IMR-90 (cell line): ENCODE data around the gene HMBS. TPM values are rescaled to one million over a fixed set of nuclear protein-coding genes. Genes with fewer than 3 reads are reported as not detected.

ENCODE experiments used
- ATAC-seq: fragments of 200-7000 bp; cut with Tn5 transposase; 2 replicates; pipeline ENCODE4 v1.9.1; 2020; ENCODE audit warnings: low read depth, mild to moderate bottlenecking, moderate library complexity
- BruUV-seq: library from RNA; stranded (reverse); fragments of 400-500 nt; replicated peaks from 2 replicates; lab custom pipeline; 2021; lab: Mats Ljungman, UMichigan
- CTCF ChIA-PET: fragments of 300-600 bp; formaldehyde crosslinking; extraction: SDS; loops from one replicate; lab custom pipeline; 2021; ENCODE audit warnings: antibody characterized with exemption; lab: Yijun Ruan, JAX
- POLR2A ChIA-PET: fragments of 300-600 bp; sonication (Branson Sonifier 250); formaldehyde crosslinking; loops from one replicate; lab custom pipeline; 2022; ENCODE audit warnings: antibody characterized with exemption; ENCODE audit not compliant: unreplicated experiment; lab: Charles Lee
- DNase-seq: peaks from one replicate; pipeline ENCODE4 v3.0.0; 2013
- H2AFZ ChIP-seq: replicated peaks from 2 replicates; pipeline ENCODE3; 2013; ENCODE audit warnings: low read length, mild to moderate bottlenecking; ENCODE audit not compliant: poor library complexity
- H2AK5ac ChIP-seq: 2 replicates; pipeline ENCODE4 v1.6.1; 2013; ENCODE audit warnings: low read depth, low read length, inconsistent platforms
- H2AK9ac ChIP-seq: replicated peaks from 2 replicates; pipeline ENCODE3; 2013; ENCODE audit warnings: mild to moderate bottlenecking, low read depth, low read length, moderate library complexity; ENCODE audit not compliant: poor library complexity
- H2BK120ac ChIP-seq: 2 replicates; pipeline ENCODE4 v1.6.1; 2013; ENCODE audit warnings: low read depth, low read length, inconsistent platforms
- H2BK15ac ChIP-seq: 3 replicates; pipeline ENCODE4 v1.6.1; 2013; ENCODE audit warnings: low read depth, low read length, inconsistent platforms
- H2BK20ac ChIP-seq: 2 replicates; pipeline ENCODE4 v1.6.1; 2013; ENCODE audit warnings: low read depth, mild to moderate bottlenecking, inconsistent platforms, low read length, moderate library complexity
- H2BK5ac ChIP-seq: 2 replicates; pipeline ENCODE4 v1.6.1; 2013; ENCODE audit warnings: mild to moderate bottlenecking, low read depth, low read length, inconsistent platforms; ENCODE audit not compliant: poor library complexity, severe bottlenecking
- H3K14ac ChIP-seq: replicated peaks from 2 replicates; pipeline ENCODE4 v1.6.1; 2013; ENCODE audit warnings: low read depth, low read length, inconsistent platforms
- H3K18ac ChIP-seq: 2 replicates; pipeline ENCODE4 v1.6.1; 2013; ENCODE audit warnings: low read depth, low read length, control low read depth
- H3K23ac ChIP-seq: 2 replicates; pipeline ENCODE4 v1.6.1; 2013; ENCODE audit warnings: low read depth, low read length, inconsistent platforms
- H3K27ac ChIP-seq: 2 replicates; pipeline ENCODE4 v1.5.1; 2013; ENCODE audit warnings: mild to moderate bottlenecking, control low read depth, low read length; ENCODE audit not compliant: insufficient read depth
- H3K27me3 ChIP-seq: 2 replicates; pipeline ENCODE4 v1.6.1; 2013; ENCODE audit warnings: low read length; ENCODE audit not compliant: control insufficient read depth, insufficient read depth
- H3K36me3 ChIP-seq: 2 replicates; pipeline ENCODE4 v1.6.1; 2013; ENCODE audit warnings: low read length, mixed read lengths; ENCODE audit not compliant: control insufficient read depth, insufficient read depth
- H3K4ac ChIP-seq: 2 replicates; pipeline ENCODE4 v1.6.1; 2013; ENCODE audit warnings: low read depth, low read length, inconsistent platforms
- H3K4me1 ChIP-seq: 2 replicates; pipeline ENCODE4 v1.6.1; 2013; ENCODE audit warnings: low read length, mixed read lengths; ENCODE audit not compliant: control insufficient read depth, insufficient read depth
- H3K4me2 ChIP-seq: 2 replicates; pipeline ENCODE4 v1.6.1; 2013; ENCODE audit warnings: low read depth, mild to moderate bottlenecking, control low read depth, low read length, moderate library complexity
- H3K4me3 ChIP-seq: 2 replicates; pipeline ENCODE4 v1.5.1; 2013; ENCODE audit warnings: low read depth, mild to moderate bottlenecking, control low read depth, low read length, moderate library complexity; ENCODE audit not compliant: insufficient read depth
- H3K56ac ChIP-seq: 2 replicates; pipeline ENCODE4 v1.6.1; 2013; ENCODE audit warnings: low read length, inconsistent platforms; ENCODE audit not compliant: insufficient read depth; ENCODE audit errors: extremely low read depth
- H3K79me1 ChIP-seq, 2 experiments: 2 replicates each; pipeline ENCODE4 v1.6.1; 2013; ENCODE audit warnings: low read length in 2 of 2, inconsistent platforms in 1 of 2, low read depth in 1 of 2
- H3K9ac ChIP-seq: 2 replicates; pipeline ENCODE4 v1.6.1; 2013; ENCODE audit warnings: low read depth, low read length, control low read depth
- H3K9me1 ChIP-seq: 2 replicates; pipeline ENCODE4 v1.6.1; 2013; ENCODE audit warnings: low read length, inconsistent platforms; ENCODE audit not compliant: insufficient read depth
- H3K9me3 ChIP-seq: 2 replicates; pipeline ENCODE4 v1.6.1; 2013; ENCODE audit warnings: low read length; ENCODE audit not compliant: control insufficient read depth, insufficient read depth
- H4K20me1 ChIP-seq: 2 replicates; pipeline ENCODE4 v1.6.1; 2013; ENCODE audit warnings: low read length, inconsistent platforms; ENCODE audit not compliant: insufficient read depth
- H4K5ac ChIP-seq: 2 replicates; pipeline ENCODE4 v1.6.1; 2013; ENCODE audit warnings: mild to moderate bottlenecking, low read depth, low read length, control low read depth
- H4K8ac ChIP-seq, 2 experiments: 2 replicates each; pipeline ENCODE4 v1.6.1; 2013; ENCODE audit warnings: low read depth in 2 of 2, low read length in 2 of 2, control low read depth in 1 of 2, inconsistent platforms in 1 of 2
- H4K91ac ChIP-seq: 2 replicates; pipeline ENCODE4 v1.6.1; 2013; ENCODE audit warnings: low read depth, low read length, inconsistent platforms; ENCODE audit not compliant: insufficient read depth
- CEBPB ChIP-seq: IDR thresholded peaks from 2 replicates; pipeline ENCODE4 v1.6.1; 2012; ENCODE audit warnings: low read depth, low read length, improper control_type of control experiment
- CTCF ChIP-seq: conservative IDR thresholded peaks from 2 replicates; pipeline ENCODE4 v1.5.1; 2012; ENCODE audit warnings: mild to moderate bottlenecking, low read depth, low read length, improper control_type of control experiment
- MAZ ChIP-seq: IDR thresholded peaks from 2 replicates; pipeline ENCODE4 v1.6.1; 2012; ENCODE audit warnings: low read depth, mild to moderate bottlenecking, low read length, improper control_type of control experiment, moderate library complexity, borderline replicate concordance
- MXI1 ChIP-seq: IDR thresholded peaks from 2 replicates; pipeline ENCODE4 v1.6.1; 2012; ENCODE audit warnings: low read depth, mild to moderate bottlenecking, low read length, moderate library complexity, borderline replicate concordance
- POLR2A ChIP-seq: IDR thresholded peaks from 2 replicates; pipeline ENCODE4 v1.6.1; 2012; ENCODE audit warnings: mild to moderate bottlenecking, low read depth, low read length
- RCOR1 ChIP-seq: IDR thresholded peaks from 2 replicates; pipeline ENCODE4 v1.6.1; 2012; ENCODE audit warnings: mild to moderate bottlenecking, low read length, improper control_type of control experiment; ENCODE audit not compliant: insufficient replicate concordance
- RFX5 ChIP-seq: IDR thresholded peaks from 2 replicates; pipeline ENCODE4 v1.8.0; 2012; ENCODE audit warnings: low read depth, mild to moderate bottlenecking, low read length, moderate library complexity
- WGBS, 2 experiments: methylation state at CpG; one replicate each; pipeline versions ENCODE4 v1.1.5 to v1.1.7; 2013; ENCODE audit warnings: missing lambda C conversion rate in 2 of 2; ENCODE audit not compliant: insufficient read length in 1 of 2; ENCODE audit errors: extremely low coverage in 2 of 2; 5-methylcytosine and 5-hydroxymethylcytosine counted together
- dilution Hi-C: fragments of 300-500 bp; cut with HindIII; formaldehyde crosslinking; loops from one replicate; pipeline ENCODE4 v1.14.3; 2018; ENCODE audit warnings: low sequenced_read_pairs; ENCODE audit not compliant: unreplicated experiment
- in situ Hi-C: fragments of 300-500 bp; cut with MboI; formaldehyde crosslinking; loops from 3 replicates; pipeline ENCODE4 v1.14.3; 2019; ENCODE audit warnings: low sequenced_read_pairs, inconsistent platforms, mixed read lengths
- intact Hi-C: fragments of 100-400 bp; cut with micrococcal nuclease; formaldehyde crosslinking; loops from 2 replicates; pipeline ENCODE4 v1.10.0; 2022
- polyA plus RNA-seq, 3 experiments: library from polyadenylated mRNA; depleted of rRNA; stranded (reverse); fragments of >200 nt; gene quantifications; 2 replicates each; pipeline ENCODE4 v1.2.3, GENCODE V29; 2012; ENCODE audit warnings: low replicate concordance in 1 of 3
- total RNA-seq: library from RNA; depleted of rRNA; stranded (reverse); fragments of >200 nt; gene quantifications from 2 replicates; pipeline ENCODE4 v1.2.3, GENCODE V29; 2012
- TF ChIP-seq, protein P1 (sequence below): fragments of 150-350 bp; IDR thresholded peaks from 2 replicates; pipeline ENCODE4 v1.6.1; 2017; ENCODE audit warnings: mild to moderate bottlenecking, antibody characterized with exemption, low read length, low read depth

Gene HMBS
- total and polyA plus RNA-seq, 2 of the 4 experiments (the other 2 are of a cell fraction) = 17.9 to 59.5 TPM

DNA sequence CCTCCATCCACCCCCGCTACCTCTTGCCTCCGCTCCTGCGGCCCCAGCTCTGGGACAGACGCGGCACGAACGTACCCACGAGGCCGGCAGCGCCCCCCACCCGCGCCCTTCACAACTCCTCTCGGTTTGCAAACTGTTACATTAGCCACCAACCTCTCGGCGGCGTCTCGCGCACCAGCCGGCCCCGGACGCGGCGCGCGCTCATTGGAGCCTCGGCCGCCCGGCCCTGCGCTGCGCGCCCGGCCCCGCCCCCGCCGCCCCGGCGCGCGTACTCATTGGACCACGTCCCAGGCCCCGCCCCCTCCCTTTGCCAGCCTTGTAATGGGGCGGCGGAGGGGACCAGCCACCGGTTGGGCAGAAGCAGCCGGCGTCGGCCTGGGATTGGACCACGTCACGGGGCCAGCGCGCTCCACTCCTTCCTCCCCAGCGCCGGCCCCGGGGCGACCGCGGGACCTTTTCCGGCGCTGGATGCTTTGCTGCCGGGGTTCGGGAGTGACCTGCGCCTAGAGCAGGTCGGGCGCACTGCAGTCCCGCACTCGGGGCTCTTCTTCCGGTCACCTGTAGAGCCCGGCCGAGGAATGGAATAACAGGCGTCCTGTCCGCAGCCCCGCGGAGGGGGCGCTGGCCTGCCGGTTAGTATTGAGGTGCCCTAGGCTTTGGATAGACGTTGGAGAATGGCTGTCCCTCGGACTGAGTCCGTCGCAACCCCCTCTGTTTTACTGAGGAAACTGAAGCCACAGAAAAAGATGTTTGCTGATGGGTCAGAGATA, 27.5 kb upstream of the HMBS start, which contains the start of gene HYOU1:
Gene HYOU1 (minus strand): TSS at position 206 of the 770 bp plus-strand sequence. CDS start 1,045 bp downstream, outside the sequence.
- intact Hi-C loops = loop anchor here (1.0 kb wide), 1 partner anchor 139 kb away; no protein-coding TSS in a partner anchor
- peak; percentile 97 for ATAC-seq
- peaks cover 9% of the 10 kb centered on the region for H3K9me1 ChIP-seq
- H3K4me1 ChIP-seq = peaks cover 4% of the 10 kb centered on the region; the same call in 1 of the 2 replicates
- H2AFZ ChIP-seq = peak within 1 kb of the TSS; percentile 98
- ChIA-PET POLR2A (interaction anchor here (0.5 to 1.0 kb wide), 2 partner anchors 10 to 277 kb away, joined by 3 read pairs; partner anchors contain the start of genes RNF26 and VPS11), CTCF (no interaction called here)
- dilution Hi-C loops = no loop called here
- H2BK20ac ChIP-seq = no peak within 1 kb of the TSS
- peak within 1 kb of the TSS; percentile 83 for H3K4me2 ChIP-seq
- peak within 1 kb of the TSS; percentile 52 for H3K23ac ChIP-seq
- TF ChIP-seq POLR2A (peak; percentile 92), RFX5 (no peak), MXI1 (peak; percentile 91), CTCF (peak; percentile 22; the same call in 1 of the 2 replicates), MAZ (peak; percentile 74; the same call in 1 of the 2 replicates), RCOR1 (no peak), CEBPB (0 out of 2 replicates have a peak, but pooled peaks have one; percentile 8)
- TF ChIP-seq, protein P1, sequence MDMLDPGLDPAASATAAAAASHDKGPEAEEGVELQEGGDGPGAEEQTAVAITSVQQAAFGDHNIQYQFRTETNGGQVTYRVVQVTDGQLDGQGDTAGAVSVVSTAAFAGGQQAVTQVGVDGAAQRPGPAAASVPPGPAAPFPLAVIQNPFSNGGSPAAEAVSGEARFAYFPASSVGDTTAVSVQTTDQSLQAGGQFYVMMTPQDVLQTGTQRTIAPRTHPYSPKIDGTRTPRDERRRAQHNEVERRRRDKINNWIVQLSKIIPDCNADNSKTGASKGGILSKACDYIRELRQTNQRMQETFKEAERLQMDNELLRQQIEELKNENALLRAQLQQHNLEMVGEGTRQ = peak; percentile 31; the same call in 1 of the 2 replicates
- H2BK15ac ChIP-seq = no peak within 1 kb of the TSS
- DNase-seq = peak; percentile 93
- peaks cover 17 to 53% of the 10 kb centered on the region in 2 experiments for H3K79me1 ChIP-seq
- peak within 1 kb of the TSS; percentile 87 for H3K4ac ChIP-seq
- H3K27me3 ChIP-seq = no peaks in the 10 kb centered on the region
- H2AK5ac ChIP-seq = peak within 1 kb of the TSS; percentile 61
- H4K8ac ChIP-seq = peak within 1 kb of the TSS; percentile 59 to 78; a peak in 2 of 4 replicates
- H3K27ac ChIP-seq = peak within 1 kb of the TSS; percentile 74
- BruUV-seq = TSS peak; percentile 79
- peak within 1 kb of the TSS; percentile 90 for H3K4me3 ChIP-seq
- no peak within 1 kb of the TSS for H4K5ac ChIP-seq
- peak within 1 kb of the TSS; percentile 51 for H2BK5ac ChIP-seq
- peak within 1 kb of the TSS; percentile 64 for H3K9ac ChIP-seq
- peaks cover 29% of the 10 kb centered on the region for H3K36me3 ChIP-seq
- H4K91ac ChIP-seq = peak within 1 kb of the TSS; percentile 32
- H2AK9ac ChIP-seq = peak within 1 kb of the TSS; percentile 97
- WGBS, 2 experiments = 2% methylated on average over 45 of the region's 79 CpGs; no CpG with 5 or more reads in 1 of the 2 experiments
- peak within 1 kb of the TSS; percentile 94 for H3K14ac ChIP-seq
- no peak within 1 kb of the TSS for H3K18ac ChIP-seq
- no peaks in the 10 kb centered on the region for H3K9me3 ChIP-seq
- H3K56ac ChIP-seq = peak within 1 kb of the TSS; percentile 68; the same call in 1 of the 2 replicates
- in situ Hi-C loops = no loop called here
- H4K20me1 ChIP-seq = 0 out of 2 replicates have a peak, but pooled peaks cover 5% of the 10 kb centered on the region
- H2BK120ac ChIP-seq = no peak within 1 kb of the TSS
